Mucosa of descending colon (tissue), 3 donors: Measurements from ENCODE around the gene SERPIND1. TPM values are rescaled to one million over a fixed set of nuclear protein-coding genes. Genes with fewer than 3 reads are reported as not detected.
"Not testable (repeated sequence)": the region's sequence is repeated elsewhere in the genome, so short reads cannot be mapped to it uniquely, and the experiment has no call there.

ENCODE experiments used
- ATAC-seq: fragments of 200-7000 bp; cut with Tn5 transposase; one replicate; pipeline ENCODE4 v1.9.1; 2020; ENCODE audit warnings: mild to moderate bottlenecking, moderate library complexity
- DNase-seq, 3 donors: peaks; one replicate each; pipeline ENCODE4 v3.0.0-alpha.2; 2020
- H3K36me3 ChIP-seq: fragments of 200-600 bp; one replicate; pipeline ENCODE4 v1.8.0; 2021; ENCODE audit warnings: low read depth, mild to moderate bottlenecking
- H3K4me1 ChIP-seq: fragments of 200-600 bp; one replicate; pipeline ENCODE4 v1.8.0; 2021; ENCODE audit warnings: low read depth, mild to moderate bottlenecking
- H3K4me3 ChIP-seq: fragments of 200-600 bp; one replicate; pipeline ENCODE4 v1.8.0; 2021; ENCODE audit warnings: mild to moderate bottlenecking
- H3K9me3 ChIP-seq: fragments of 200-600 bp; one replicate; pipeline ENCODE4 v1.8.0; 2021; ENCODE audit warnings: mild to moderate bottlenecking
- CTCF ChIP-seq: fragments of 200-600 bp; IDR thresholded peaks from one replicate; pipeline ENCODE4 v1.8.0; 2022; ENCODE audit warnings: antibody characterized with exemption, mild to moderate bottlenecking
- intact Hi-C, 2 donors: fragments of 100-400 bp; cut with DNase I in 1 of 2; cut with micrococcal nuclease in 1 of 2; formaldehyde crosslinking; loops; one replicate each; pipeline versions ENCODE4 v1.11.0 to v1.11.1; 2022; cut with DNase I, micrococcal nuclease
- total RNA-seq, 3 donors: library from RNA; stranded (reverse); fragmentation: NEBNext Ultra II Directional in 2 of 3; extraction: Animal tissue kit (Norgen Biotek cat#: 25700) in 2 of 3; gene quantifications; one replicate each; pipeline versions ENCODE4 v1.2.1 to v1.2.4, GENCODE V29; 2021 to 2023
- donor health status: DM: no; HTN: no; CAD: no; lungs with moderate emphysema.
- donor health status: DM: no; HTN: no; CAD: no.
- donor health status: DM: no; HTN: yes; CAD: no.

The SERPIND1 gene
- total RNA-seq, 3 donors from 2014 or later, result not detected

DNA sequence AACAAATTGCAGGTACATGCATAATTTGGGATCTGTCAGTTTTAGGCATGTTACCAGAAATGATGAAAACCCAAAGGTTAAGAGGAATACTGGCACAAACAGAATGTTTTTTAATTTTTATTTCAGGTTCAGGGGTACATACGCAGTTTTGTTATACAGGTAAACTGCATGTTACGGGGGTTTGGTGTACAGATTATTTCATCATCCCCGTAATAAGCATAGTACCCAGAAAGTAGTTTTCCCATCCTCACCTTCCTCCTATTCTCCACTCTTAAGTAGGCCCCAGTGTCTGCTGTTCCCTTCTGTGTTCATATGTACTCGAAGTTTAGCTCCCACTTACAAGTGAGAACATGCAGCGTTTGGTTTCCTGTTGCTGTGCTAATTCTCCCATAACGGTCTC lies 51.7 kb downstream of the SERPIND1 start:
- H3K4me3 ChIP-seq, result no peak overlapping the region
- DNase-seq (no peak), ATAC-seq (no peak)
- H3K9me3 ChIP-seq, result no peaks in the 10 kb centered on the region
- intact Hi-C loops, result no loop called here
- no peak for TF ChIP-seq CTCF
- H3K4me1 ChIP-seq, result no peaks in the 10 kb centered on the region
- H3K36me3 ChIP-seq, result peaks cover 3% of the 10 kb centered on the region

- H3K9me3 ChIP-seq, H3K4me1 ChIP-seq, DNase-seq, H3K4me3 ChIP-seq, H3K36me3 ChIP-seq, intact Hi-C loops, ATAC-seq: not testable (repeated sequence)
Observed at GRCh38 chr22:20826373-20827152, 52.6 kb downstream of the SERPIND1 start.

DNA sequence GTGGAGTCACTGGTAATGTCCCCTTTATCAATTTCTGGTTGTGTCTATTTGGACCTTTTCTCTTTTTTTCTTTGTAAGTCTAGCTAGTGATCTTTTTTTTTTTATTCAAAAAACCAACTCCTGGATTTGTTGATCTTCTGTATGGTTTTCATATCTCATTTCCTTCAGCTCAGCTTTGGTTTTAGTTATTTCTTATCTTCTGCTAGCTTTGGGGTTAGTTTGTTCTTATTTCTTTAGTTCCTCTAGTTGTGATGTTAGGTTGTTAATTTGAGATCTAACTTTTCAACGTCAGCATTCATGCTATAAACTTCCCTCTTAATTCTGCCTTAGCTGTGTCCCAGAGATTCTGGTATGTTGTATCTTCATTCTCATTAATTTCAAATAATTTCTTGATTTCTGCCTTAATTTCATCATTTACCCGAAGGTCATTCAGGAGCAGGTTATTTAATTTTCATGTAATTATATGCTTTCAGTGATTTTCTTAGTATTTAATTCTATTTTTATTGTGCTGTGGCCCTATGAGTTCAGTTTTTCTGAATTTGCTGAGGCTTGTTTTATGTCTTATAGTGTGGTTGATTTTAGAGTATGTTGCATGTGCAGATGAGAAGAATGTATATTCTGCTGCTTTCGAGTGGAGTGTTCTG lies 55.7 kb downstream of the SERPIND1 start:
- H3K4me1 ChIP-seq, result no peaks in the 10 kb centered on the region
- peaks cover 3% of the 10 kb centered on the region for H3K36me3 ChIP-seq
- no peak for TF ChIP-seq CTCF
- H3K4me3 ChIP-seq, result no peak overlapping the region
- ATAC-seq (no peak), DNase-seq (no peak)
- H3K9me3 ChIP-seq, result no peaks in the 10 kb centered on the region
- intact Hi-C loops, result no loop called here

DNA sequence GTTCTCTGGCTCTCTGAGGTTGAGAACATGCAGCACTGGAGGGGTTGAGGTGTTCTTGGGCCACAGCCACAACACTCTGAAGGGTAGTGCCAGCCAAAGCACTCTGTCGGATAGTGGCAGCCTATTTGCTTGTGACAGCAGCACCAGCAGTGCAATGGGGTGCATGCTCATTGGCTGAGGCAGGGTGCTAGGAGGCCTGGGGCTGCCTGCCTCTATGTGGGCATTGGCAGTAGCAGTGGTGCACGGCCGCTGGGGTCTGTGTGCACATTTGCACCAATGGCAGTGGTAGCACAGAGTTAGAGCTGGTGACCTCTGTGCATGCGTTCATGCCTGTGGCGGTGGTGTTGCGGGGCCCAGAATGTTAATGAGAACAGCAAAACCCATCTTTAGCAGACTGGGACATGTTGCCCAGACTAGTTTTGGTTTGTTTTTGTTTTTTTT lies 59.3 kb downstream of the SERPIND1 start:
- Histone ChIP-seq H3K4me1 (no peaks in the 10 kb centered on the region), H3K36me3 (no peaks in the 10 kb centered on the region), H3K4me3 (no peak overlapping the region), H3K9me3 (no peaks in the 10 kb centered on the region)
- ATAC-seq, result no peak
- DNase-seq, result no peak
- intact Hi-C loops, result no loop called here
- TF ChIP-seq CTCF, result no peak

- no peak for TF ChIP-seq CTCF
- Histone ChIP-seq H3K4me3 (no peak overlapping the region), H3K9me3 (no peaks in the 10 kb centered on the region), H3K4me1 (no peaks in the 10 kb centered on the region), H3K36me3 (no peaks in the 10 kb centered on the region)
- DNase-seq (no peak), ATAC-seq (no peak)
- intact Hi-C loops, result no loop called here
Observed at GRCh38 chr22:20834206-20834605, 60.3 kb downstream of the SERPIND1 start.

GRCh38 chr22:20834725-20835124 lies 60.8 kb downstream of the SERPIND1 start:
- DNase-seq (no peak), ATAC-seq (no peak)
- no peaks in the 10 kb centered on the region for H3K4me1 ChIP-seq
- intact Hi-C loops, result no loop called here
- H3K4me3 ChIP-seq, result no peak overlapping the region
- H3K36me3 ChIP-seq, result no peaks in the 10 kb centered on the region
- no peak for TF ChIP-seq CTCF
- H3K9me3 ChIP-seq, result no peaks in the 10 kb centered on the region
